T-helper 1 cell treated with Interleukin-12 subunit alpha and Interleukin-12 subunit beta and Interleukin-4 antibody, amounts not matched to agents 30 ng/mL and 1 ng/mL, for 36 hours (primary cell): ENCODE measurements around the gene LACTB. TPM values are rescaled to one million over a fixed set of nuclear protein-coding genes. Genes with fewer than 3 reads are reported as not detected.

Source experiments
- total RNA-seq: library from RNA; stranded (reverse); gene quantifications from 2 replicates; pipeline ENCODE4 v1.2.3, GENCODE V29; 2022

Gene LACTB
- total RNA-seq, 1 donor from 2014 or later, result 16.8 TPM

Other genes with a start within 250 kb of the LACTB start
- gene TPM1, start 79.1 kb upstream of the LACTB start, total RNA-seq, result 7.0 and 8.3 TPM in 2 replicates
- 243 and 246 TPM in 2 replicates for gene RPS27L, start 35.6 kb downstream of the LACTB start, total RNA-seq
- gene RAB8B, start 67.7 kb downstream of the LACTB start, total RNA-seq, result 74.2 and 74.3 TPM in 2 replicates
- gene APH1B, start 155.7 kb downstream of the LACTB start, total RNA-seq, result 8.4 and 10.2 TPM in 2 replicates